WI38 (cell line): ENCODE measurements around the gene PLCD1.

Experiments
- H3K4me3 ChIP-seq: 2 replicates; pipeline ENCODE4 v1.5.1; 2011; ENCODE audit warnings: low read depth, mild to moderate bottlenecking, control low read depth, low read length
- CTCF ChIP-seq: IDR thresholded peaks from 2 replicates; pipeline ENCODE4 v1.5.1; 2012; ENCODE audit warnings: low read depth, mild to moderate bottlenecking, control low read depth, low read length

PLCD1 gene

GRCh38 chr3:38032328-38032865, 3.0 kb upstream of the PLCD1 start:
- no peak overlapping the region for H3K4me3 ChIP-seq
- TF ChIP-seq CTCF, result no peak

- no peak for TF ChIP-seq CTCF
- no peak overlapping the region for H3K4me3 ChIP-seq
Measured at GRCh38 chr3:38031022-38031994, 1.9 kb upstream of the PLCD1 start.

- no peak for TF ChIP-seq CTCF
- H3K4me3 ChIP-seq, result peak overlapping the region; percentile 68
Measured at GRCh38 chr3:38030126-38031021, 932 bp upstream of the PLCD1 start.

GRCh38 chr3:38028621-38029361, 651 bp downstream of the PLCD1 start:
- TF ChIP-seq CTCF, result no peak
- peak overlapping the region; percentile 68 for H3K4me3 ChIP-seq

GRCh38 chr3:38027466-38028465, 1.7 kb downstream of the PLCD1 start:
- no peak overlapping the region for H3K4me3 ChIP-seq
- no peak for TF ChIP-seq CTCF

- H3K4me3 ChIP-seq, result no peak overlapping the region
- TF ChIP-seq CTCF, result no peak
Measured at GRCh38 chr3:38026856-38027255, 2.6 kb downstream of the PLCD1 start.
